Esophagus mucosa (tissue), 1 donor: ENCODE measurements around the gene CTRB1. TPM values are rescaled to one million over a fixed set of nuclear protein-coding genes. Genes with fewer than 3 reads are reported as not detected.
A peak's percentile ranks its signal among the peaks of the same experiment; 100 is the strongest.

ENCODE experiments used
- ATAC-seq: fragments of 200-7000 bp; cut with Tn5 transposase; one replicate; pipeline ENCODE4 v1.9.1; 2020
- total RNA-seq: library from RNA; stranded (reverse); gene quantifications from one replicate; pipeline ENCODE4 v1.2.4, GENCODE V29; 2023
- donor health status: DM: yes; HTN: yes; CAD: no.

CTRB1 gene
- 0.44 TPM for total RNA-seq

DNA sequence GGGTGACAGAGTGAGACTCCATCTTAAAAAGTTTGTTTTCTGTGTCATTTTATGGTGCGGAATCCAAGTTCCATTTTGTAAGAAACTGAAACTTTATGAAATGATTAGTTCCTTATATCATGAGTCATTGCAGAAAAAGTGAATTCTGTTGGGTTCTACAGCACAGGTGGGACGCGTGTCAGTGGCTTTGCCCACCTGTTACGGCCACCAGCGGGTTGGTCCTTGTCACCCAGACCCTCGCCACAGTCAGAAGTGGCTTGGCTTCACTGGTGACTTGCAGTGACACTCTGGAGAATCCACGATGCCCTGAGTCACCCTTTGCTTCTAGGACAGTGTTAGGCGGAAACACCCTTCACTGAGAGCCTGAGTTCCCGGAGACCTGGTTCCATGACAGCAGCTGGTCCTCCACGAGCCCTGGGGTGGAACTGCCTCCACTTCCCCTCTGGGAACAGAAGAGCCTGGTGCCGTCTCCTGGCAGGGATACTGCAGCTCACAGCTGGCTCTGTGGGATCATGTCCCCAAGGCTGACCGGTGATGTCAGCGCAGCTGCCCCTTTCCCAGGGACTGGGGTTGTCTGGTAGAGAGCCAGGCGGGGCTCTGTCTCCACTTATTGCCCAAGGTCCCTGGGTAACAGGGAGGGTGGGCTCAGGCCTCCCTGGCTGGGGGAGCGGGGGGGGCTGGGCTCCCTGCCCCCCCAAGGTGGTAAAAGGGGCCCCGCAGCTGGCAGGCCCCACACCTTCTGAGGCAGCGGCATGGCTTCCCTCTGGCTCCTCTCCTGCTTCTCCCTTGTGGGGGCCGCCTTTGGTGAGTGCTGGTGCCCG lies at the start of gene CTRB1:
CTRB1 (plus strand) TSS at position 733 of the 821 bp plus-strand sequence; CDS start at position 753, 20 bp downstream.
- ATAC-seq: no peak

DNA sequence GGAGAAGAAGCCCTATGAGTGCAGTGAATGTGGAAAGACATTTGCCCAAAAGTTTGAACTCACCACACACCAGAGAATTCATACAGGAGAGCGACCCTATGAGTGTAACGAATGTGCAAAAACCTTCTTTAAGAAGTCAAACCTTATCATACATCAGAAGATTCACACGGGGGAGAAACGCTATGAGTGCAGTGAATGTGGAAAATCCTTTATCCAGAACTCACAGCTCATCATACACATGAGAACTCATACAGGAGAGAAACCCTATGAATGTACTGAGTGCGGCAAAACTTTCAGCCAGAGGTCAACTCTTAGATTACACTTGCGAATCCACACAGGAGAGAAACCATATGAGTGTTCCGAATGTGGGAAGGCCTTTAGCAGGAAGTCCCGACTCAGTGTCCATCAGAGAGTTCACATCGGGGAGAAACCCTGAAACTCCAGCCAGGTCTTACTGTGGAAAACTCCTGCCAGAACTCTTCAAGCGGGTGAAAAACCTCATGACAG lies 48.8 kb upstream of the CTRB1 start:
- ATAC-seq: no peak

DNA sequence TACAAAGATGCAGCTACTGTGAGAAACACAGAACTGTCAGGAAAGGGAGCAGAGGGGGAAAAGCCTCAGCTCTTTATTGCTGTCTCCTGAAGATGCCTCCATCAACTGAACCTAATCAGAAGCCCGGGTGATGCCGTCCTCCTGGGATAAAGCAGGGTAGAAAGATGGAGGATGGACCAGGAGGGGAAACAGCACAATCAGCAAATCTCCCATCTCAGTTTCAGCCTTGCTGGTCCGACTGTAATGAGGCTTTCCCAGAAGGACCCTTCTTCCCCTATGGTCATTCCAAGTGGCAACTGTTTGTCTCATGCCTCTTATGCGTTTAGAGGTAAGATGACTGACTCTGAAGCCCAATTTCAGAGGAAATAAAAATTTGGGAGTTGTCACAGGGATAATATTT lies 46.2 kb upstream of the CTRB1 start:
- no peak for ATAC-seq

DNA sequence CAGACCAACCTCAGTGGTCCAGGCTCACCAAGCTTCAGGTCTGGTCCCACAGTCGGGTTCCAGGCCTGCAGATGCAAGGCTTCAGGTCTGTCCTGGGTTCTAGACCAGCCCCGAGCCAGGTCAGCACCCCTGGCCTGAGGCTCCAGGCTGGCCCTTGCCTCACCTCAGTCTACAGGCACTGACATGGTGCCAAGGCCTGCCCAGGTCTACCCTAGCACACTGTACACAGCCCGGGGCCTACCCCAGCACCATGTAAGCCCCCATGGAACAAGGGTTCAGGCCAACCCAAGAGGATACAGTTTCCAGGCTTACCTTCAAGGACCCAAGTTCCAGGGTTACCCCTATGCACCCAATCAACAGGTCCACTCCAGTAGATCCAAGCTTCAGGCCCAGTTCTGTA lies 43.7 kb upstream of the CTRB1 start:
- ATAC-seq: peak; percentile 15

DNA sequence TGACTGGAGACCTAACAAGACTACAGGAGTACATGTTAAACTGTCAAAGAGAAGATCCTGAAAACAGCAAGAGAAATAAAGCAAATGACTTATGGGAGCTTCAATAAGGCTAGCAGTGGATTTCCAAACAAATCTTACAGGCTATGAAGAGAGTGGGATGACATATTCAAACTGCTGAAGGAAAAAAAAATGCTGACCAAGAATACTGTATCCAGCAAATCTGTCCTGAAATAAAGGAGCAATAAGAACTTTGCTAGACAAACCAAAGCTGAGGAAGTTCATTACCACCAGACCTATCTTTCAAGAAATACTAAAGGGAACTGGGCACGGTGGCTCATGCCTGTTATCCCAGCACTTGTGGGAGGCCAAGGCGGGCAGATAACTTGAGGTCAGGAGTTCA lies 41.9 kb upstream of the CTRB1 start:
- no peak for ATAC-seq

DNA sequence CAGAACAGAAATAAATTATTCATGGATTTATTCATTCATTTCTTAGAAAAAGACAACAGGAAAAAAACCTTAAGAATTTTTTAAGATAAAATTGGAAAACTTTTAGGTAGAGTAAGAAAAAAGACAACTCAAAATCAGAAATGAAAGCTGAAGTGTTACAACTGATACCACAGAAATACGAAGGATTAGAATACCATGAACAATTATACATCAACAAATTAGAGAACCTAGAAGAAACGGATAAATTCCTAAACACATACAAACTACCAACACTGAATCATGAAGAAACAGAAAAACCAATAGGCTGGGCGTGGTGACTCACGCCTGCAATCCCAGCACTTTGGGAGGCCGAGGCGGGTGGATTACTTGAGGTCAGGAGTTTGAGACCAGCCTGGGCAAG lies 39.6 kb upstream of the CTRB1 start:
- no peak for ATAC-seq

DNA sequence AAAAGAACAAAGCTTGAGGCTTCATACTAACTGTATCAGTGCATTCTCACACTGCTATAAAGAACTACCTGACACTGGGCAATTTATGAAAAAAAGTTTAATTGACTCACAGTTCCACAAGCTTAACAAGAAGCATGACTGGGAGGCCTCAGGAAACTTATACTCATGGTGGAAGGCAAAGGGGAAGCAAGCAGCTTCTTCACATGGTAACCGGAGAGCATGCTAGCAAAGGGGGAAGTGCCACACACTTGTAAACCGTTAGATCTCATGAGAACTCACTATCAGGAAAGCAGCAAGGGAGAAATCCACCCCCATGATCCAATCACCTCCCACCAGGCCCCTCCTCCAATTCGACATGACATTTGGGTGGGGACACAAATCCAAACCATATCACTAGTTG lies 37.2 kb upstream of the CTRB1 start:
- ATAC-seq: no peak

DNA sequence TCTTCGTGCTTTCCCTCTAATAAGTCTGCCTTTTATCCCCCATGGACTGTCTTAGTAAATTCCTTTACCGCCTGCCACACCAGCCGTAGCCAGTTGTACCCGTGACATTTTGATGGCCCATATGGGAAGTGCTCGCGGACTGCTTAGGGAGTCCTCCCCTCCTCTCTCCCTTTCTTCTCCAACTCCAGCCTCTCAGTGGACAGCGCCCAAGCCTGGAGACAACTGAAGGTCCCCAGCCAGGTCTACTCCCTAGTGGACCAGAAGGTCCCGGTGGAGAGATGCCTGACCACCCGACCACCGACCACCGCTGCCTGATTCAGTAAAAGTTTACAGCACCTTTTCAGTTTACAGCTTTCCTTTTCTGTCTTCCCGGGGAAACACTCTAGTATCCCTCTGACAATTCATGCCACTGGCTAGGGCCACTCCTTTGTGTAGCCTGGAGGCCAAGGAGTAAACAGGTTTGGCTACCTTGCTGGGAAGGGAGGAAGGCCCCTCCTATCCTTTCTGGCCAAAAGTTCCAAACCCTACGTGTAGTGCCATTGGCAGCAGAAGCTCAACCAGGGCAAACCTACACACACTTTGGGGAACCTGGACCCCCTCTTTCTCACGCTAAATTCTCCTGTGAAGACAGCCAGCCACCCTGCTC lies 29.8 kb upstream of the CTRB1 start:
- ATAC-seq: peak; percentile 61

DNA sequence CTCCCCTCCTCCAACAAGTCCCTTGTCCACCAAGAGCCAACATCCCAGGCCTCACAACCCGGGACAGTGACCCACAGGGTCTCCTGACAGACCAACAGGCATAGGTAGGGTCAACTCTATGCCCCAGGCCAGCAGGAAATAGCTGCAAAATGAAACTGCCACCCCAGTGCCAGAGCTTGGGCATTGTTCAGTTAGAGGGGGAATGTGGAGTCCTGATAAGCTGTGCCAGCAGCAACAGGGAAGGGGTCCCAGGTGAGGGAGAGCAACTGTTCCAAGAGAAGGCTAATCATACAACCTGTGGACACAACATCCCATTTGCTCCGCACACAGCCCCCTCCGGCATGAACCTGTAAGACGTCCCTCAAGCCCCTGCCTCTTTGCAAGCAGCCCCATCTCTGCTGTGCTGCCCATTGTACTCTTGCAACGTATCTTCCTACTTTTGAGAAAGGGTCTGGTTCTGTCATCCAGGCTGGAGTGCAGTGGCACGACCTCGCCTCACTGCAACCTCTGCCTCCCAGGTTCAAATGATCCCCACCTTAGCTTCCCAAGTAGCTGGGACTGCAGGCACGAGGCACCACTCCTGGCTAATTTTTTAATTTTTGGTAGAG lies 29.0 kb upstream of the CTRB1 start:
- no peak for ATAC-seq

DNA sequence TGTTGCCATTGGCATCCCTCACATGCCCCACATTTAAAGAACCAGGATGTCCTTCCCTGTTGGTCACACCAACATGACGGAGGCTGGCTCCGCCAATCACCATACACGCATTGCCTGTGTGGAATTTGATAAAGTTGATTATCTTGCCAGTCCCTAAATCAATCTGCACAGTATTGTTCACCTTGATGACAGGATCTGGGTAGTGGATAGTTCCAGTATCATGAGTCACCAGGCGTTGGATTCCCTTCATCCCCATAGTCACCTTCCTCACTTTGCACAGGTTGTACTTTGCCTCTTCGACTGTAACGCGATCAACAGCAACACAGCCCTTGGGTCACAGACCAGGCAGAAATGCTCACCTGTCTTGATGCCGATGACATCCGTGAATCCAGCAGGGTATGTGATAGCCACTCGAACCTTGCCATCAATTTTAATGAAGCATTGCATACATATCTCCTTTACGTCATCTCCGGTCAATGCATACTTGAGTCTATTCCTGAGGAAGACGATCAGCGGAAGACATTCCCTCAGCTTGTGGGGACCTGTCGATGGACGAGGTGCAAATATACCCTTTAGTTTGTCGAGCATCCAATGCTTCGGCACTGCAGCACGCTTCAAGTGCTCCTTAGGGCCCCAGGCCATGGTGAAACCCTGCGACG lies 26.1 kb upstream of the CTRB1 start:
- ATAC-seq: peak; percentile 53

DNA sequence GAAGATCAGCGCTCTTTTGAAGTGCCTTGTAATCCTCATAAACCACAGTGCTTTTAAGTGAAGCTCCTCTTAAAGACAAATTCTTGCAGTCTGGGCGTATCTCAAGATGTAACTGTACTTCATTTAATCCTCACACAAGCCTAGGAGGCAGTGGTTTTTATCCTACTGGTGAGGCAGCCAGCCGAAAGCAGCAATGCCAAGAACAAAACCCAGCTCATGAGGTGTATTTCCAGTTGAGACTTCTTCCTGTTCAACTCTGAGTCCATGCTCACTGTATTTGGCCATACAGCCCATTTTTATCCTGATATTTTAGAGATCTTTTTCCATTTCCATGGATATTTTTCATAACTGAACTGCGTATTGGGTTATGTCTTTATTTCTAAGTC lies 25.5 kb upstream of the CTRB1 start:
- ATAC-seq: peak; percentile 41

DNA sequence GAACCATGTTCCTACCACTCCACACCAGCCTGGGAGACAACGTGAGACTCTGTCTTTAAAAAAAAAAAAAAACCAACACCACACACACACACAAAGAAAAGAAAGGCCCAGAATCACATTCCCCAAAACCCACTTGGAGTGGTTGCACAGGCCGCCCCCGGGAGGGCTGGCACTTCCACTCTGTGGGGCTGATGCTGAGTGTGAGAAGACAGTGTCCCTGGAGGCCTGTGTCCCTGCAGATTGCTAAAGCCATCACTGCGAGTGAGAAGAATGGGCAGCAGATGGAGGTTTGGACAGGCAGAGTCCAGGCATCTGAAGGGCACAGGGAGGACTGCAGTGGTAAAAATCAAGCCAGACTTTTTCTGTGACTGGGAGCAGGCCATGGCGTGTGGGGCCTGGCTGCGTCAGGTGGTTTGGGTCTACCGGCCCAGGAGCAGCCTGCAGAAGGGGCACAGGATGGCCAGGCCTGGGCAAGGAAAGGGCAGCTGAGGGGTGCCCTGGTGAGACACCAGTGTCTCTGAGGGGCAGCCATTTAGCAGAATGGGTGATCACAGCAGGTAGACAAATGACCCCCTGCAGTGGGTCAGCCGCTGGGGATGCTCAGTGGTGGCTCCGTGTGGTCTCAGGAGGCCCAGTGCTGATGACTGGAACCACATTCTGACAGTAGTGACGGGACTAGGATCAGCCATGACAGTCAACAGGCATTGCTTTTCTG lies 24.9 kb upstream of the CTRB1 start:
- ATAC-seq: no peak

DNA sequence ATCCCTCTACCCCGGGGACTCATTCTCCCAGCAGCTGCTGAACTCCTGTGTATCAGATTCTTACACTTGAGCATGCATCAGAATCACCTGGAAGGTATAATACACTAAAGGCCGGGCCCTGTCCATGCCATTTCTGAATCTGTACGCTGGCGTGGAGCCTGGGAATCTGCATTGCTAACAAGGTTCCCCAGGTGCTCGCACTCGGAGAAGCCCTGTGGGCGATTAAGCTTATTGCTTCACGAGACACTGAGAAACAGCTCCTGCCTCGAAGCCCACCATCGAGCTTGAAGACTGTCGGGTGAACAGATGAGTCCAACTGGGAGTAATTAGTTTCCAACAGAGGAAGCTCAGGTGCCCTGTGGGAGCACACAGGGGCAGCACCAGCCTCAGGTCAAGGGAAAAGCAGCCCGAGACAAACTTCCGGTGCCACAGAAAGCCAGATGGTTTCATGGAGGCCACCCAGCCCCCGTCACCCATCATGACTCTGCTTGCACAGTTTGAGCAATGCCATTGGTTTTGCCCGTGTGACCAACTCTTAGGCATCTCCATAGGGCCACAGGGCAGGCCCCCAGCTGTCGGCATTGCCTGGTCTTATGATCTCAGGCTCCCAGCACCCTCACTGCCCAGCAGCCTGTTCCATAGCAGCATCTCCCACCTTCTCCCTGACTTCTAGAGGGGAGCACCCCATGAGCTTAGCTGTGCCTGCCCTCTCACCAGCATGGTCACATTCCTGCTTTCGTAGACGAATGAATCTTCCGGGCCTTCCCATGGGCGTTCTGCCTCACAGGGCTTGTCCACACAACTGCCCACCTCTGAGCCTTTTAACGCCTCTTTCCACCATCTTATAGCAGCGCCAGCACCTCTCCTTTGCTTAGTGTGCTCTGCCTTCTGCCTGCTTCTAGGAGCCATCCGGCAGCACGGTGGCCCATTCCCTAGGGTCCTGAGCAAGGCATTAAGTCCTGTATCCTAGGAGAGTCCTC lies 22.7 kb upstream of the CTRB1 start:
- ATAC-seq: no peak

DNA sequence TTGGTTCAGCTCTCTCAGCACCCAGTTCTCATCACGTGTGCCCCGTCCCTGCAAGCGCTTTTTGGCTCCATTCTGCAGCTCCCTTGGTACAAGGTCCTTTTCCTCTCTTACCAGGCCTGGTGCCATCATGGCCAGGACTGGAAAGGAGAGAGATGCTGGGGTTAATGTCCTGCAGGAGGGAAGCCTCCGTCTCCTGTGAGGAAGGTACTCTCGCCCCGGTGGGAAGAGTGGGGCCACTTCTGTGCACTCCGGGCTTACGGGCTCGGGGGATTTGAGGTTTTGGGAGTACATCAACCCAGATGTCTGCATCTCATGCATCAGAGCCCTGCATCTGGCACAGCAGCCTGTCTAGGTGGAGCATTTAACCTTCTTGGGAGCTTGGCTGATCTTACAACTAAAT lies 22.0 kb upstream of the CTRB1 start:
- no peak for ATAC-seq

DNA sequence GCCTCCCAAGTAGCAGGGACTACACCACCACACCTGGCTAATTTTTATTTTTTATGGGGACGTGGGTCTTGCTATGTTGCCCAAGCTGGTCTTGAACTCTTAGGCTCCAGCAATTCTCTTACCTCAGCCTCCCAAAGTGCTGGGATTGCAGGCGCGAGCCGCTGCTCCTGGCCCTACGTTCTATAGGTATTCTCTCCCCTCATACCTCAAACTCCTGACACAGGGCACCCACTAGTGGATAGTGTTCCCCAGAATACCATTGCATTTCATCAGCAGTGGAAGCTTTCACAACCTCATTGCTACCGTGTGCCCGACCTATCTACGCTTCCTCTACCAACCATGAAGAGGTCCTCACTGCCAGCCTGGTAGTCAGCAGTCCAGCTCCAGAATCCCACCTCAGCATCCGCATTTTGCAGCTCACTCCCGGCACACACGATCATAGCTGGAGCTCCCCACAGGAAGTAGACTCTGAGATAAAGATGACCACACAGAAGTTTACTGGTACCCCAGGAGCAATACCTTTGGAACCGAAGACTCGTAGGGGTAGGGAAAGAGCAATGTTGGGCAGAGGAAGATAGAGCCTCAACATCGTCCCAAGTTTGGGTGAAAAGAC lies 21.2 kb upstream of the CTRB1 start:
- no peak for ATAC-seq

DNA sequence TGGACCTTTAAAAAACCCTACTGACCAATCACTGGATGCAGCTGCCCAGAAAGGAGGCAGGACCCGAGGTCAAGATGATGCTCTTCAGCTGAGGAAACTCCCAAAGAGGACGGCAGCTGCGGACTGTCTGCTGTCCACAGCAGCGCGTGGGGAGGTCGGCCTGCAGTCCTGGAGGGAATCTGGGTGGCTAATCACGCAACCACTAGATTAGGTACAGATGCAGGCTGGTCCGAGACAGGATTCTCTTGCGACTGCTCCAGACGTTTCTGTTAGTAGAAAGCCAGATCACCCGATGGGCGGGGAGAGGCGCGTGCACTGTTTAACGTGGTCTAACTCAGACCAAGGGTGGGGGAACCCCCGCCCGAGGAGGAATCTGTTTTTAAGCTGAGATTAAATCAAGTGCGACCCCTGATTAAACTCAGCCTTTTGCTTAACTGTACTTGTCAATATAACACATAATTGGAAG lies 20.6 kb upstream of the CTRB1 start:
- ATAC-seq: no peak

DNA sequence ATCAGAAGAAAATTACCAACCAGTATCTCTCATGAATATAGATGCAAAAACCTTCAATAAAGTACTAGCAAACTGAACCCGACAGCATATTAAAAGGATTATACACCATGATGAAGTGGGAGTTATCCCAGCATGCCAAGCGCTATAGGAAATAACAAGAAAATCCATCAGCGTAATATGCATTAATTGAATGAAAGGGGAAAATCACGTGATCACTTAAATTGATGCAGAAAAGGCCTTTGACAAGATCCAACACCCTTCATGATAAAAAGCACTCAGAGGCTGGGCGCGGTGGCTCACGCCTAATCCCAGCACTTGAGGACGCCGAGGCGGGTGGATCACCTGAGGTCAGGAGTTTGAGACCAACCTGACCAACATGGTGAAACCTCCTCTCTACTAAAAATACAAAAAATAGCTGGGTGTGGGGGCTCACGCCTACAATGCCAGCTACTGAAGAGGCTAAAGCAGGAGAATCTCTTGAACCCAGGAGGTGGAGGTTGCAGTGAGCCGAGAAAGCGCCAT lies 16.7 kb upstream of the CTRB1 start:
- no peak for ATAC-seq

DNA sequence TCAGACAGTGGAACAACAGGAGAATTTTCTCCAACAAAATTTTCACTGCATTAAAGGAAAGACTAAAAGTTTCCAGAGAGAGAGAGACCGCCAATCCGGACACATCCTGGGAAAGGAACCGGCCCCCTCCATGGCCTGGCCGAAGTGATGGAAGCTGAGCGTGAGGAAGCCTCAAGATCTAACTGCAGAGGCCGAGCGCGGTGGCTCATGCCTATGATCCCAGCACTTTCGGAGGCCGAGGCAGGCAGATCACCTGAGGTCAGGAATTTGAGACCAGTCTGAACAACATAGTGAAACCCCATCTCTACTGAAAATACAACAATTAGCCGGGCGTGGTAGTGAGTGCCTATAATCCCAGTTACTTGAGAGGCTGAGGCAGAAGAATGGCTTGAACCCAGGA lies 15.7 kb upstream of the CTRB1 start:
- no peak for ATAC-seq

DNA sequence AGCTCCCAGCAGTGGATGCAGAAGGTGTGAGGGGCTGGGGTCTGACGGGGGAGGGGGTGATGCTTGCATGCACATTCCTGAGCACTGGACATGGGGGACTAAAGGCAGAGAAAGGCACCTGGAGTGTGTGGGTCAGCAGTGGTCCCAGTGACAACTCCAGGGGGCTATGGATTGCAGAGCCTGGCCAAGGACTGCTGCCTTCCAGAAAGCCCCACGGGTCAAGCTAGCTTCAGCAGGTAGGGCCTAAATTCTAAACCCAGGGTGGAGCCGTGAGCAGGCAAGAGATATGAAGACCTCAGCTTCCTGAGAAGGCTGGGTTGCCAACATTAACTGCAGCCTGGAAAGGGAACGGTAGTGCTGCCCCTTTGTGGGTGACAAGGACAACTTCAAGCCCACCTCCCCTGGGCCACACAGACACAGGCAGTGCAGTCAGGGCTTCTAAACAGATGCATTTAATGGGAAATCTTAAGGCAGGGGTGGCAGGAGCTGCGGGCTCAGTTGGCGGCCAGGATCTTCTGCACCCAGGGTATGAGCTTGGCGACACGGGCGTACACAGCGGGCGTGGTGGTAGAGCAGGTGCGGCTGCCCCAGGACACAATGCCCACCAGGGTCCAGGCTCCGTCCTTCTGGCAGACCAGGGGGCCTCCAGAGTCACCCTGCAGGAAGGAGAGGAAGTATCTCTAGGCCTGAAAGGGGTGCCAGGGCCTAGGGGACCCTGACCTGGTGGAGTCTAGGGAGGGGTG lies 14.9 kb upstream of the CTRB1 start:
- ATAC-seq: no peak

DNA sequence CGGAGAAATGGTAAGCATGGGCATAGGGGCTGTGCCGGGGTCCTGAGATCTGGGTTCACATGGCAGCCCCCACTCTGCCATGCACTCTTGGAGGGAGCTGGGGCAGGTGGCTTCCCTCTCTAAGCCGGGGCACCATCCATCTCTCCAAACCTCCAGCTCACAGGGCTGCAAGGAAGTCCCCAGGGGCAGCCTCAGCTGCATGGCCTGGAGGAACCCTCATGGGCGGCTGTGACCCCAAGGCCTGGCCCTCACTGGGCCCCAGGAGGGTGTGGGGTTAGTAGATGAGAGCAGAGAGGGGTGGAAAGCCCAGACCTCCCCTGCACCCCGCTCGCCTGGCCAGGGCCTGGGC lies 14.4 kb upstream of the CTRB1 start:
- no peak for ATAC-seq
